NOMO-1 (cell line): ENCODE results near the gene SNRPA1.

Source experiments
- DNase-seq, 2 experiments: peaks; one replicate each; lab custom pipeline; 2025; ENCODE audit not compliant: unreplicated experiment in 2 of 2; lab: John Stamatoyannopoulos, UW

Gene SNRPA1

GRCh38 chr15:101244036-101244781 lies 50.8 kb downstream of the SNRPA1 start:
- DNase-seq, result peak; percentile 23 to 48

- DNase-seq, result no peak
Measured at GRCh38 chr15:101243420-101243819, 51.6 kb downstream of the SNRPA1 start.

GRCh38 chr15:101242999-101243336 lies 52.1 kb downstream of the SNRPA1 start:
- peak in 1 of 2 experiments; percentile 22 for DNase-seq

- DNase-seq, result peak; percentile 72 to 91
Measured at GRCh38 chr15:101242160-101242998, 52.7 kb downstream of the SNRPA1 start.

- DNase-seq, result peak in 1 of 2 experiments; percentile 62
Measured at GRCh38 chr15:101240358-101240757, 54.7 kb downstream of the SNRPA1 start.

GRCh38 chr15:101239724-101240136 lies 55.3 kb downstream of the SNRPA1 start:
- peak; percentile 95 to 99 for DNase-seq

- peak; percentile 64 to 65 for DNase-seq
Measured at GRCh38 chr15:101237251-101237650, 57.8 kb downstream of the SNRPA1 start.

- peak in 1 of 2 experiments; percentile 45 for DNase-seq
Measured at GRCh38 chr15:101233651-101234280, 61.3 kb downstream of the SNRPA1 start.

GRCh38 chr15:101232677-101233076 lies 62.4 kb downstream of the SNRPA1 start:
- no peak for DNase-seq
